MCF 10A (cell line): ENCODE results near the gene CATSPERB. TPM values are rescaled to one million over a fixed set of nuclear protein-coding genes. Genes with fewer than 3 reads are reported as not detected.

ENCODE experiments used
- BruUV-seq: library from RNA; stranded (reverse); fragments of 400-500 nt; replicated peaks from 2 replicates; lab custom pipeline; 2021; lab: Mats Ljungman, UMichigan
- CTCF ChIA-PET: fragments of 300-600 bp; sonication (Branson Sonifier 250); formaldehyde crosslinking; extraction: SDS; loops from one replicate; lab custom pipeline; 2021; ENCODE audit warnings: antibody characterized with exemption, inconsistent platforms; lab: Yijun Ruan, JAX
- POLR2A ChIA-PET: fragments of 300-600, 350-650 bp; sonication (Branson Sonifier 250); formaldehyde crosslinking; extraction: SDS; loops from one replicate; lab custom pipeline; 2020; ENCODE audit warnings: antibody characterized with exemption, inconsistent platforms; lab: Yijun Ruan, JAX
- DNase-seq: peaks from one replicate; pipeline ENCODE4 v3.0.0-alpha.2; 2018; ENCODE audit not compliant: unreplicated experiment
- H3K27ac Mint-ChIP-seq: one replicate; pipeline ENCODE4 v1.8.0; 2022; ENCODE audit warnings: mild to moderate bottlenecking, low read depth, mixed read lengths; ENCODE audit not compliant: unreplicated experiment
- H3K27me3 Mint-ChIP-seq: one replicate; pipeline ENCODE4 v1.8.0; 2022; ENCODE audit warnings: mixed read lengths; ENCODE audit not compliant: insufficient read depth, unreplicated experiment
- H3K36me3 Mint-ChIP-seq: one replicate; pipeline ENCODE4 v1.8.0; 2022; ENCODE audit warnings: mild to moderate bottlenecking, moderate library complexity, mixed read lengths; ENCODE audit not compliant: insufficient read depth, unreplicated experiment
- H3K4me1 Mint-ChIP-seq: one replicate; pipeline ENCODE4 v1.8.0; 2022; ENCODE audit warnings: mixed read lengths; ENCODE audit not compliant: insufficient read depth, unreplicated experiment
- H3K4me3 Mint-ChIP-seq: one replicate; pipeline ENCODE4 v1.8.0; 2022; ENCODE audit warnings: mild to moderate bottlenecking, moderate library complexity, mixed read lengths; ENCODE audit not compliant: unreplicated experiment
- H3K9me3 Mint-ChIP-seq: one replicate; pipeline ENCODE4 v1.8.0; 2022; ENCODE audit warnings: mixed read lengths; ENCODE audit not compliant: unreplicated experiment
- intact Hi-C: fragments of 100-400 bp; cut with micrococcal nuclease; formaldehyde crosslinking; loops from 2 replicates; pipeline ENCODE4 v1.14.1; 2022
- total RNA-seq: library from RNA; stranded (reverse); gene quantifications from 2 replicates; pipeline ENCODE4 v1.2.3, GENCODE V29; 2022
- TF ChIP-seq, protein P1 (sequence below): fragments of 200-600 bp; IDR thresholded peaks from one replicate; pipeline ENCODE4 v1.8.0; 2022; ENCODE audit warnings: antibody characterized with exemption, mild to moderate bottlenecking; ENCODE audit not compliant: unreplicated experiment

Gene CATSPERB
- total RNA-seq, 1 experiment from 2014 or later: 1.1 TPM

DNA sequence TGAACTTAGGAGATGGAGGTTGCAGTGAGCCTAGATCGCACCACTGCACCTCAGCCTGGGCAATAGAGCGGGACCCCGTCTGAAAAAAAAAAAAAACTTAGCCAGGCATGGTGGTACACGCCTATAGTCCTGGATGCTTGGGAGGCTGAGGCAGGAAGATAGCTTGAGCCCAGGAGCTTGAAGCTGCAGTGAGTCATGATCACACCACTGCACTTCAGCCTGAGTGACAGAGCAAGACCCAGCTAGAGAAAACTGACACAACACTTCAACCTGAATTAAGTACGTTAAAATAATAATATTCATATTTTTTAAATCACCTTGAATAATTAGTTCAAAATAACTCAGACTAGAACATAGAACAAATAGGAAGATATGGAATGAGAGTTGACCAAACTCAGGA lies 5.7 kb upstream of the CATSPERB start:
- ChIA-PET CTCF (interaction anchor here (0.6 kb wide), 1 partner anchor 129 kb away, joined by 3 read pairs; no protein-coding TSS in a partner anchor), POLR2A (no interaction called here)
- no peaks in the 10 kb centered on the region for H3K36me3 Mint-ChIP-seq
- no peaks in the 10 kb centered on the region for H3K9me3 Mint-ChIP-seq
- no peak overlapping the region for H3K27ac Mint-ChIP-seq
- no peak overlapping the region for H3K4me3 Mint-ChIP-seq
- H3K27me3 Mint-ChIP-seq: no peaks in the 10 kb centered on the region
- TF ChIP-seq, protein P1, sequence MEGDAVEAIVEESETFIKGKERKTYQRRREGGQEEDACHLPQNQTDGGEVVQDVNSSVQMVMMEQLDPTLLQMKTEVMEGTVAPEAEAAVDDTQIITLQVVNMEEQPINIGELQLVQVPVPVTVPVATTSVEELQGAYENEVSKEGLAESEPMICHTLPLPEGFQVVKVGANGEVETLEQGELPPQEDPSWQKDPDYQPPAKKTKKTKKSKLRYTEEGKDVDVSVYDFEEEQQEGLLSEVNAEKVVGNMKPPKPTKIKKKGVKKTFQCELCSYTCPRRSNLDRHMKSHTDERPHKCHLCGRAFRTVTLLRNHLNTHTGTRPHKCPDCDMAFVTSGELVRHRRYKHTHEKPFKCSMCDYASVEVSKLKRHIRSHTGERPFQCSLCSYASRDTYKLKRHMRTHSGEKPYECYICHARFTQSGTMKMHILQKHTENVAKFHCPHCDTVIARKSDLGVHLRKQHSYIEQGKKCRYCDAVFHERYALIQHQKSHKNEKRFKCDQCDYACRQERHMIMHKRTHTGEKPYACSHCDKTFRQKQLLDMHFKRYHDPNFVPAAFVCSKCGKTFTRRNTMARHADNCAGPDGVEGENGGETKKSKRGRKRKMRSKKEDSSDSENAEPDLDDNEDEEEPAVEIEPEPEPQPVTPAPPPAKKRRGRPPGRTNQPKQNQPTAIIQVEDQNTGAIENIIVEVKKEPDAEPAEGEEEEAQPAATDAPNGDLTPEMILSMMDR: no peak
- no peak for DNase-seq
- no TSS peak for BruUV-seq
- intact Hi-C loops: no loop called here
- peaks cover 5% of the 10 kb centered on the region for H3K4me1 Mint-ChIP-seq

DNA sequence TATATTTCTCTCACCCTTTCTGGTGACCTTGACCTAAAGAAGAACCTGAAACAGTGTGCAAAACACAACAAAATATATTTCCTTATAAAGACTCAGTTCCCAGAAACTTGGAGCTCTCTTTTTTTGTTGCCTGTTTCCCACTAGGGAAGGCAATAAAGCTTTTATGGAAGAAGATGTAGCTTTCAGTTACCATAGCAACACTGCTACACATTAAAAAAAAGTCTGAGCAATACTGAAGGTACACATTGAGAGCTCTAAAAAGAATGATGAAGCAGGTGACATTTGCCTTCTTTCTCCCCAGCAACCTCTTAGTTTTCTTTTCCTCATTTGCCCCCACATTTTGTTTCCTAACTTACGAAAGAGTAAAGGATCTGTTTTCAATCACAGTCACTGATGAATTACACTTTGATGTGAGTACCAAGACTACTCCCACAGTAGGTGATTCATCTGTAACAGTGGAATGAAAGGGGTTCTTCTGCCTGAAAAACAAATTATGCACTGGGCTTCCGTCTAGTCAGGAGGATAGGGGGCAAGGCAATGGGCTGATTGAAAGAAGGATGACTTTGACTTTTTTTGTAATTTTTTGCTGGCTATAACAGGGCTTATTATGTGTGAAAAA lies 1.1 kb upstream of the CATSPERB start:
- POLR2A ChIA-PET: no interaction called here
- no peak for DNase-seq

DNA sequence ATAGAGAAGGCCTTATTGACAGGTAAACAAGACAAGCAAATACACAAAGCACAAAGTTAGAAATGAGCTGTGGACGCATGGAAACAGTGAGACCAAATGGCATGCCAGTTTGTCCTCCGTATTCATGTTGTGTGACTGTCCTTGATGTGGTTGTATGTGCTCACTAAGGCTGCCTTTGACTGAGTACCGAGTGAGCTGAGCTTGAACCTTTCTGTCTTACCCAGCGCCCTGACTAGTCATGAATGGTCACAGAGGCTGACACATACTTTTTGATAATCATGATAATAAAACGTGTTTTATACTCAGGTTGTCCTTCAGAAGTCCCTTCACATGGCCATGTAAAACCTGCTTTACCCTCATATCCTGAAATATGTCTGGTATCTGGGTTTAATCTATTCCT lies 553 bp upstream of the CATSPERB start:
- no peak overlapping the region for H3K4me3 Mint-ChIP-seq
- H3K27ac Mint-ChIP-seq: no peak overlapping the region
- DNase-seq: no peak
- TF ChIP-seq, protein P1: no peak
- ChIA-PET CTCF (no interaction called here), POLR2A (no interaction called here)
- H3K27me3 Mint-ChIP-seq: no peaks in the 10 kb centered on the region
- intact Hi-C loops: no loop called here
- H3K36me3 Mint-ChIP-seq: no peaks in the 10 kb centered on the region
- no peaks in the 10 kb centered on the region for H3K9me3 Mint-ChIP-seq
- H3K4me1 Mint-ChIP-seq: peaks cover 5% of the 10 kb centered on the region
- BruUV-seq: no TSS peak

More for the DNA sequence above, 1.1 kb upstream of the CATSPERB start:
- intact Hi-C loops: no loop called here
- TF ChIP-seq, protein P1: no peak
- Mint-ChIP-seq H3K9me3 (no peaks in the 10 kb centered on the region), H3K4me1 (peaks cover 5% of the 10 kb centered on the region), H3K4me3 (no peak overlapping the region), H3K36me3 (no peaks in the 10 kb centered on the region), H3K27me3 (no peaks in the 10 kb centered on the region), H3K27ac (no peak overlapping the region)
- CTCF ChIA-PET: no interaction called here
- no TSS peak for BruUV-seq

DNA sequence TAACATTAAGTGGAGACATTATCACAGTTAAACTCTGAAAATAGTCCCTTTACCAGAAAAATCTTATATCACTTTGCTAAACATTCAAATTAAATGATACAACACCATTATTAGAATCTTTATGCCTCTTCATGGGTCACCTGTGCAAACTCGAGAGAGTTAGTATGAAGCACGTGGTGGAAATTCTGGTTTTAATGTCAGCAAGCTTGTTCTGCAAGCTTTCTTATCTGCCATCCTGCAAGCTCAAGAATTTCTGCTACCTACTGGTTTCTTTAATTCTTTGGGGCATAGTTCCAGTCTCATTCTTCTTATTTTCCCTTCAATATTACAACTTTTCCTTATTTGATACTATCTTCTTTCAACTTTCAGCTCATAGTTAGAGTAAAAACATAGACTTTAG lies 868 bp downstream of the CATSPERB start:
- Mint-ChIP-seq H3K9me3 (no peaks in the 10 kb centered on the region), H3K36me3 (no peaks in the 10 kb centered on the region), H3K27me3 (no peaks in the 10 kb centered on the region), H3K4me3 (no peak overlapping the region), H3K4me1 (peaks cover 15% of the 10 kb centered on the region), H3K27ac (no peak overlapping the region)
- ChIA-PET CTCF (interaction anchor here (0.7 kb wide), 1 partner anchor 73 kb away, joined by 3 read pairs; no protein-coding TSS in a partner anchor), POLR2A (interaction anchor here (1.2 kb wide), 1 partner anchor 9 kb away, joined by 3 read pairs; no protein-coding TSS in a partner anchor)
- no TSS peak for BruUV-seq
- intact Hi-C loops: no loop called here
- TF ChIP-seq, protein P1: no peak
- no peak for DNase-seq
